ENCODE data around the gene PIGN. TPM values are rescaled to one million over a fixed set of nuclear protein-coding genes. Genes with fewer than 3 reads are reported as not detected.

Gene PIGN
- total RNA-seq, 4 donors from 2014 or later, result 26.1 to 48.8 (median 34.6) TPM

GRCh38 chr18:62214790-62215189 is 27.9 kb upstream of the PIGN start:
- TF ChIP-seq, protein P1, sequence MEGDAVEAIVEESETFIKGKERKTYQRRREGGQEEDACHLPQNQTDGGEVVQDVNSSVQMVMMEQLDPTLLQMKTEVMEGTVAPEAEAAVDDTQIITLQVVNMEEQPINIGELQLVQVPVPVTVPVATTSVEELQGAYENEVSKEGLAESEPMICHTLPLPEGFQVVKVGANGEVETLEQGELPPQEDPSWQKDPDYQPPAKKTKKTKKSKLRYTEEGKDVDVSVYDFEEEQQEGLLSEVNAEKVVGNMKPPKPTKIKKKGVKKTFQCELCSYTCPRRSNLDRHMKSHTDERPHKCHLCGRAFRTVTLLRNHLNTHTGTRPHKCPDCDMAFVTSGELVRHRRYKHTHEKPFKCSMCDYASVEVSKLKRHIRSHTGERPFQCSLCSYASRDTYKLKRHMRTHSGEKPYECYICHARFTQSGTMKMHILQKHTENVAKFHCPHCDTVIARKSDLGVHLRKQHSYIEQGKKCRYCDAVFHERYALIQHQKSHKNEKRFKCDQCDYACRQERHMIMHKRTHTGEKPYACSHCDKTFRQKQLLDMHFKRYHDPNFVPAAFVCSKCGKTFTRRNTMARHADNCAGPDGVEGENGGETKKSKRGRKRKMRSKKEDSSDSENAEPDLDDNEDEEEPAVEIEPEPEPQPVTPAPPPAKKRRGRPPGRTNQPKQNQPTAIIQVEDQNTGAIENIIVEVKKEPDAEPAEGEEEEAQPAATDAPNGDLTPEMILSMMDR (IDR thresholded peaks at IDR 0.05), result no peak
- TF ChIP-seq POLR2A (IDR thresholded peaks at IDR 0.05), result no peak
- no peak for DNase-seq
- no peak overlapping the region for H3K4me3 ChIP-seq
- H3K27me3 ChIP-seq, result no peaks in the 10 kb centered on the region
- no peaks in the 10 kb centered on the region for H3K4me1 ChIP-seq
- H3K36me3 ChIP-seq, result peaks cover 0 to 45% (median 3%) of the 10 kb centered on the region in 3 donors
- H3K27ac ChIP-seq, result no peak overlapping the region
- intact Hi-C loops (cut with DNase I), result no loop called here
- WGBS, 2 donors, result 85 to 95% methylated on average over 1 of the region's 1 CpG
- no peaks in the 10 kb centered on the region for H3K9me3 ChIP-seq

GRCh38 chr18:62211325-62211828 is 24.5 kb upstream of the PIGN start:
- Histone ChIP-seq H3K36me3 (peaks cover 0 to 45% (median 3%) of the 10 kb centered on the region in 3 donors), H3K27ac (no peak overlapping the region), H3K9me3 (no peaks in the 10 kb centered on the region), H3K4me3 (no peak overlapping the region), H3K4me1 (peaks cover 0 to 15% (median 0%) of the 10 kb centered on the region in 3 donors), H3K27me3 (no peaks in the 10 kb centered on the region)
- intact Hi-C loops (cut with DNase I), result no loop called here
- no peak for DNase-seq
- no peak for TF ChIP-seq POLR2A (IDR thresholded peaks at IDR 0.05)

DNA sequence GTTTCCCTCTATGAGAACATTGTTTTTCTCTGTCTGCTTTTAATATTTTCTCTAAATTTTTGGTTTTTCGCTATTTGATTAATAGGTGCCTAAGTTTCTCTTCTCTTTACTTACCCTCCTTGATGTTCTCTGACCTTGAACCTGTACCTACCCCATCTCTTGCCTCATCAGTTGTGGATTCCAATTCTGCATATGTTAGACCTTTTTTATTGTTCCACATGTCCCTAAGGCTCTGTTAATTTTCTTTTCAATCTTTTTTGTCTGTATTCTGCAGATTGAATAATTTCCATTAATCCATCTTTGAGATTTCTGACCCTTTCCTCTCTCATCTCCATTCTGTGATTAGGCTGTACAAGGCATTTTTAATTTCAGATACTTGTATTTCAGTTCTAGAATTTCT is 23.3 kb upstream of the PIGN start:
- TF ChIP-seq, protein P1 (IDR thresholded peaks at IDR 0.05), result no peak
- TF ChIP-seq POLR2A (IDR thresholded peaks at IDR 0.05), result no peak
- no peak overlapping the region for H3K4me3 ChIP-seq
- no peaks in the 10 kb centered on the region for H3K9me3 ChIP-seq
- WGBS, 2 donors, result 94 to 100% methylated on average over 1 of the region's 1 CpG
- H3K4me1 ChIP-seq, result peaks cover 0 to 27% (median 0%) of the 10 kb centered on the region in 3 donors
- peaks cover 0 to 40% (median 3%) of the 10 kb centered on the region in 3 donors for H3K36me3 ChIP-seq
- DNase-seq, result no peak
- no peak overlapping the region for H3K27ac ChIP-seq
- intact Hi-C loops (cut with DNase I), result no loop called here
- no peaks in the 10 kb centered on the region for H3K27me3 ChIP-seq

DNA sequence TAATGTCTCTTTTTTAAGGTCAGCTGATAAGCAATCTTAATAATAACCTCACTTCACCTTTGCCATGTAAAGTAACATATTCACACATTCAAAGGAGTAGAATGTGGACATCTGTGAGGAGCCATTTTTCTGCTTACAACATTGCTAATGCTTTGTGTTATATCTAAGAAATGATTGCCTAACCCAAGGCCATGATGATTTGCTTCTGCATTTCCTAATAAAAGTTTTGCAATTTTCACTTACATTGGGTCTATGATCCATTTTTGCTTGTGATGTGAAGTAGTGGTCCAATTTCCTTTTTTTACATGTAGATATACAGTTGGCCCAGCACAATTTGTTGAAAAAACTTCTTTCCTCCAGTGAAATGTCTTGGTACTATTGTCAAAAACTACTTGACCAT is 22.2 kb upstream of the PIGN start:
- H3K9me3 ChIP-seq, result no peaks in the 10 kb centered on the region
- no peaks in the 10 kb centered on the region for H3K27me3 ChIP-seq
- peaks cover 0 to 29% (median 0%) of the 10 kb centered on the region in 3 donors for H3K4me1 ChIP-seq
- H3K36me3 ChIP-seq, result peaks cover 0 to 29% (median 3%) of the 10 kb centered on the region in 3 donors
- H3K4me3 ChIP-seq, result no peak overlapping the region
- no peak for DNase-seq
- TF ChIP-seq POLR2A (IDR thresholded peaks at IDR 0.05), result no peak
- TF ChIP-seq, protein P1 (IDR thresholded peaks at IDR 0.05), result no peak
- intact Hi-C loops (cut with DNase I), result no loop called here
- no peak overlapping the region for H3K27ac ChIP-seq

DNA sequence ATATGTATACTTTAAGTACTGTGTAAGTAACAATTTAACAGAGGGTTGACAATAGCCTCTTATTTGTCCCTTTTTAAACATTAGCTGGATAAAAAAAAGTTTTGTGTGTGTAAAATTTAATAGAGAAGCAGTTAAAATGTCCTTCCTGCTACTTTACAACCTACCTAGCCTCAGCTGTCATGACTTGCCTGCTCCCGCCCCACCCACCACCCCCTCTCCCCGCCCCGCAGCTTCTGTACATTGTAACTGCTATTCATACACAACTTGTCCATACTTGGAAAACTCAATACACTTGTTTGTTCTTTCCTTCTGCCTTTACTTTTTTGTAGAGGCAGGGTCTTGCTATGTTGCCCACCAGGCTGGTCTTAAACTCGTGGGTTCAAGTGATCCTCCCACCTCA is 19.7 kb upstream of the PIGN start:
- Histone ChIP-seq H3K27ac (peak overlapping the region in 3 of 4 donors; percentile 37 to 67 (median 62)), H3K36me3 (peaks cover 0 to 4% (median 0%) of the 10 kb centered on the region in 3 donors), H3K4me3 (no peak overlapping the region), H3K27me3 (no peaks in the 10 kb centered on the region), H3K9me3 (no peaks in the 10 kb centered on the region), H3K4me1 (peaks cover 0 to 45% (median 6%) of the 10 kb centered on the region in 3 donors)
- WGBS, 2 donors, result 49 to 64% methylated on average over 4 of the region's 4 CpGs
- no peak for DNase-seq
- TF ChIP-seq, protein P1 (IDR thresholded peaks at IDR 0.05), result no peak
- no peak for TF ChIP-seq POLR2A (IDR thresholded peaks at IDR 0.05)
- intact Hi-C loops (cut with DNase I), result no loop called here

DNA sequence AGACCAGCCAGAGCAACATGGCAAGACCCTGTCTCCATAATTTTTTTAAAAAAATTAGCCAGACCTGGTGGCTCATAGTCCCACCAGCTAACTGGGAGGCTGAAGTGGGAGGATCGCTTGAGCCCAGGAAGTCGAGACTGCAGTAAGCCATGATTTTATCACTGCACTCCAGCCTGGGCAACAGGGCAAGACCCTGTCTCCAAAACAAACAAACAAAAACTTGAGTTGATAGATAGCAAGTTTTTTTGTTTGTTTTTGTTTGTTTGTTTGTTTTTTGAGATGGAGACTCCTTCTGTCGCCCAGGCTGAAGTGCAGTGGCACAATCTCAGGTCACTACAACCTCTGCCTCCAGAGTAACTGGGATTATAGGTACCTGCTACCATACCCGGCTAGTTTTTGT is 19.0 kb upstream of the PIGN start:
- Histone ChIP-seq H3K36me3 (no peaks in the 10 kb centered on the region), H3K9me3 (no peaks in the 10 kb centered on the region), H3K27me3 (no peaks in the 10 kb centered on the region), H3K4me1 (peaks cover 0 to 52% (median 6%) of the 10 kb centered on the region in 3 donors), H3K4me3 (no peak overlapping the region), H3K27ac (peak overlapping the region in 3 of 4 donors; percentile 37 to 67 (median 62))
- intact Hi-C loops (cut with DNase I), result no loop called here
- DNase-seq, result no peak
- TF ChIP-seq, protein P1 (IDR thresholded peaks at IDR 0.05), result no peak
- TF ChIP-seq POLR2A (IDR thresholded peaks at IDR 0.05), result no peak
- WGBS, 2 donors, result 97 to 98% methylated on average over 4 of the region's 4 CpGs

Measured in esophagus squamous epithelium (tissue), 5 donors.